HepG2 (cell line): ENCODE measurements around the gene ZDHHC7. TPM values are rescaled to one million over a fixed set of nuclear protein-coding genes. Genes with fewer than 3 reads are reported as not detected.

Experiments used
- ATAC-seq: fragments of 200-7000 bp; cut with Tn5 transposase; 3 replicates; pipeline ENCODE4 v1.9.1; 2020; ENCODE audit warnings: mild to moderate bottlenecking, moderate library complexity
- BruUV-seq: library from RNA; stranded (reverse); fragments of 400-500 nt; replicated peaks from 2 replicates; lab custom pipeline; 2021; lab: Mats Ljungman, UMichigan
- CTCF ChIA-PET: fragments of 300-600 bp; formaldehyde crosslinking; extraction: SDS; loops from one replicate; lab custom pipeline; 2021; ENCODE audit warnings: low total read pairs, inconsistent platforms, low intra/inter-chr PET ratio; lab: Yijun Ruan, JAX
- POLR2A ChIA-PET: fragments of 350-600 bp; sonication (Branson Sonifier 250); formaldehyde crosslinking; loops from one replicate; lab custom pipeline; 2020; ENCODE audit warnings: antibody characterized with exemption, inconsistent platforms; lab: Yijun Ruan, JAX
- DNase-seq: peaks from one replicate; pipeline ENCODE4 v3.0.0-alpha.2; 2015; ENCODE audit warnings: low spot score
- FAIRE-seq: peaks from 3 replicates; lab custom pipeline; 2011; peaks lifted over from hg19 to GRCh38; lab: Jason Lieb, UNC
- H2AFZ ChIP-seq: one replicate; pipeline ENCODE4 v1.6.1; 2011; ENCODE audit warnings: low read length, inconsistent platforms
- H3K27ac ChIP-seq: fragments of 300-600 bp; 3 replicates; pipeline ENCODE4 v1.8.0; 2011; ENCODE audit warnings: mixed run types, mild to moderate bottlenecking, mixed read lengths, low read length, inconsistent platforms; ENCODE audit not compliant: insufficient read depth; ENCODE audit errors: extremely low read length
- H3K27me3 ChIP-seq, 2 experiments: fragments of 200-600 bp in 1 of 2; 2 replicates in 1 of 2; 3 replicates in 1 of 2; pipeline versions ENCODE4 v1.6.0 to v1.8.0; 2011; ENCODE audit warnings: low read length in 2 of 2, mild to moderate bottlenecking in 2 of 2, moderate library complexity in 2 of 2, inconsistent platforms in 1 of 2; ENCODE audit not compliant: insufficient read depth in 2 of 2, control insufficient read depth in 1 of 2
- H3K36me3 ChIP-seq, 2 experiments: fragments of 200-600 bp in 1 of 2; replicated peaks in 1 of 2; 2 replicates in 1 of 2; 3 replicates in 1 of 2; pipeline versions ENCODE4 v1.5.1 to v1.8.0; 2011; ENCODE audit warnings: low read length in 2 of 2, inconsistent platforms in 1 of 2; ENCODE audit not compliant: insufficient read depth in 2 of 2, control insufficient read depth in 1 of 2
- H3K4me1 ChIP-seq: 2 replicates; pipeline ENCODE4 v1.5.1; 2012; ENCODE audit warnings: low read length, inconsistent platforms; ENCODE audit not compliant: insufficient read depth
- H3K4me2 ChIP-seq: 2 replicates; pipeline ENCODE4 v1.6.0; 2011; ENCODE audit warnings: low read depth, low read length, inconsistent platforms
- H3K4me3 ChIP-seq, 3 experiments: fragments of 200-600 bp in 1 of 3; sonication (generic), shearing (Covaris generic) in 1 of 3; replicated peaks in 1 of 3; 2 replicates each; pipeline ENCODE4 v1.5.1; 2011 to 2016; ENCODE audit warnings: low read length in 3 of 3, inconsistent platforms in 2 of 3, low read depth in 2 of 3, mild to moderate bottlenecking in 2 of 3, control low read depth in 1 of 3, mixed read lengths in 1 of 3; ENCODE audit not compliant: insufficient read depth in 1 of 3
- H3K79me2 ChIP-seq: one replicate; pipeline ENCODE4 v1.6.1; 2011; ENCODE audit warnings: low read length, inconsistent platforms; ENCODE audit not compliant: insufficient read depth
- H3K9ac ChIP-seq: 2 replicates; pipeline ENCODE4 v1.6.0; 2011; ENCODE audit warnings: mild to moderate bottlenecking, low read depth, low read length, inconsistent platforms; ENCODE audit not compliant: insufficient read depth
- H3K9me3 ChIP-seq: 2 replicates; pipeline ENCODE4 v1.5.1; 2012; ENCODE audit warnings: mild to moderate bottlenecking, low read length
- H4K20me1 ChIP-seq: 2 replicates; pipeline ENCODE4 v1.6.0; 2011; ENCODE audit warnings: inconsistent platforms, mild to moderate bottlenecking, low read length, moderate library complexity; ENCODE audit not compliant: insufficient read depth
- CHCHD3 ChIP-seq: sonication (generic); formaldehyde crosslinking; IDR thresholded peaks from 2 replicates; pipeline ENCODE4 v1.8.0; 2022; ENCODE audit warnings: mild to moderate bottlenecking, missing genetic modification reagents, moderate library complexity
- HOXA3 ChIP-seq: sonication (generic); formaldehyde crosslinking; IDR thresholded peaks from 2 replicates; pipeline ENCODE4 v1.5.0; 2020; ENCODE audit warnings: missing genetic modification reagents
- MNT ChIP-seq: fragments of 450-650 bp; IDR thresholded peaks from 2 replicates; pipeline ENCODE4 v1.6.1; 2016
- NR2C2 ChIP-seq: sonication (generic); formaldehyde crosslinking; IDR thresholded peaks from 2 replicates; pipeline ENCODE4 v1.4.0; 2020; ENCODE audit warnings: missing genetic modification reagents, mild to moderate bottlenecking, moderate library complexity, borderline replicate concordance
- PPARG ChIP-seq: conservative IDR thresholded peaks from 2 replicates; pipeline ENCODE4 v1.6.1; 2016; ENCODE audit warnings: missing biosample characterization, missing genetic modification reagents
- ZC3H4 ChIP-seq: sonication (generic); formaldehyde crosslinking; IDR thresholded peaks from 2 replicates; pipeline ENCODE4 v1.4.0; 2020; ENCODE audit warnings: missing genetic modification reagents, borderline replicate concordance
- ZMYM3 ChIP-seq: sonication (generic); formaldehyde crosslinking; IDR thresholded peaks from 2 replicates; pipeline ENCODE4 v1.5.1; 2020; ENCODE audit warnings: mild to moderate bottlenecking, missing genetic modification reagents
- ZNF138 ChIP-seq: sonication (generic); formaldehyde crosslinking; IDR thresholded peaks from 2 replicates; pipeline ENCODE4 v1.5.0; 2020; ENCODE audit warnings: mild to moderate bottlenecking, low read depth, missing genetic modification reagents
- ZNF281 ChIP-seq: sonication (generic); formaldehyde crosslinking; IDR thresholded peaks from 2 replicates; pipeline ENCODE4 v1.4.0; 2020; ENCODE audit warnings: missing genetic modification reagents, borderline replicate concordance
- WGBS: methylation state at CpG from one replicate; pipeline ENCODE4 v1.1.6; 2017; ENCODE audit warnings: low lambda C conversion rate; 5-methylcytosine and 5-hydroxymethylcytosine counted together
- in situ Hi-C: cut with HindIII; loops from 2 replicates; pipeline ENCODE4 v1.10.0; 2017; ENCODE audit warnings: low pct_unique_long_range_greater_than_20kb; ENCODE audit not compliant: extremely low pct_ligation_motif_present
- intact Hi-C: fragments of 100-400 bp; cut with micrococcal nuclease; formaldehyde crosslinking; loops from one replicate; pipeline ENCODE4 v1.10.0; 2022; ENCODE audit not compliant: unreplicated experiment
- polyA plus RNA-seq, 8 experiments: library from polyadenylated mRNA; depleted of rRNA in 3 of 8; stranded (reverse) in 7 of 8; unstranded in 1 of 8; fragments of >200 nt; fragmentation: Illumina TruSeq in 4 of 8; extraction: Trizol in 4 of 8; gene quantifications; 2 replicates each; pipeline versions ENCODE4 v1.2.1 to v1.2.3, GENCODE V29; 2011 to 2016; ENCODE audit warnings: low read depth in 4 of 8, missing spikeins in 1 of 8, mixed read lengths in 1 of 8; ENCODE audit not compliant: insufficient read depth in 1 of 8
- total RNA-seq, 5 experiments: library from RNA; depleted of rRNA; stranded (reverse); fragments of >200 nt; fragmentation: Illumina TruSeq; extraction: Trizol; gene quantifications; 2 replicates each; pipeline ENCODE4 v1.2.3, GENCODE V29; 2016; ENCODE audit warnings: low read depth in 1 of 5

The ZDHHC7 gene
- total and polyA plus RNA-seq, 2 of the 13 experiments (the other 11 are each of a cell fraction or from before 2014, with no cell fraction given): 46.8 to 67.6 TPM

GRCh38 chr16:85058909-85059308, 47.6 kb upstream of the ZDHHC7 start:
- Histone ChIP-seq H3K4me1 (peaks cover 33% of the 10 kb centered on the region), H3K36me3 (no peaks in the 10 kb centered on the region), H3K4me2 (no peak overlapping the region), H3K4me3 (no peak overlapping the region), H3K9ac (no peak overlapping the region), H3K27me3 (peaks cover 0 to 13% of the 10 kb centered on the region in 2 experiments; a peak in 4 of 5 replicates), H2AFZ (no peak overlapping the region), H4K20me1 (no peaks in the 10 kb centered on the region), H3K27ac (no peak overlapping the region), H3K79me2 (no peaks in the 10 kb centered on the region), H3K9me3 (no peaks in the 10 kb centered on the region)
- in situ Hi-C loops (no loop called here), intact Hi-C loops (no loop called here)
- no TSS peak for BruUV-seq
- no peak for FAIRE-seq
- TF ChIP-seq CHCHD3 (no peak), PPARG (CRISPR knock-in tag) (no peak), ZNF138 (CRISPR knock-in tag) (no peak), ZMYM3 (CRISPR knock-in tag) (no peak), ZC3H4 (CRISPR knock-in tag) (no peak), NR2C2 (CRISPR knock-in tag) (no peak)
- ChIA-PET POLR2A (no interaction called here), CTCF (no interaction called here)
- no peak for DNase-seq
- ATAC-seq: no peak
- WGBS: 70% methylated on average over 4 of the region's 4 CpGs

GRCh38 chr16:85057948-85058347, 46.6 kb upstream of the ZDHHC7 start:
- CTCF ChIA-PET: no interaction called here
- Histone ChIP-seq H4K20me1 (no peaks in the 10 kb centered on the region), H3K4me2 (no peak overlapping the region), H3K27me3 (peaks cover 0 to 13% of the 10 kb centered on the region in 2 experiments; a peak in 4 of 5 replicates), H3K4me1 (peaks cover 33% of the 10 kb centered on the region), H3K79me2 (no peaks in the 10 kb centered on the region), H3K4me3 (no peak overlapping the region), H2AFZ (no peak overlapping the region), H3K27ac (no peak overlapping the region), H3K36me3 (no peaks in the 10 kb centered on the region), H3K9me3 (no peaks in the 10 kb centered on the region), H3K9ac (no peak overlapping the region)
- BruUV-seq: no TSS peak
- WGBS: 85% methylated on average over 7 of the region's 7 CpGs
- intact Hi-C loops (no loop called here), in situ Hi-C loops (no loop called here)
- FAIRE-seq (no peak), ATAC-seq (no peak), DNase-seq (no peak)
- POLR2A ChIA-PET: no interaction called here
- TF ChIP-seq HOXA3 (CRISPR knock-in tag) (no peak), MNT (no peak), ZNF281 (CRISPR knock-in tag) (no peak)
